Ecto neural progenitor cell (in vitro differentiated cells): Measurements from ENCODE around the gene PLEKHH1.
"Not testable (repeated sequence)": the region's sequence is repeated elsewhere in the genome, so short reads cannot be mapped to it uniquely, and the experiment has no call there.

Experiments used
- DNase-seq: peaks from one replicate; pipeline ENCODE4 v3.0.0-alpha.2; 2018; ENCODE audit warnings: low spot score

PLEKHH1 gene

GRCh38 chr14:67533754-67534085 lies 630 bp downstream of the PLEKHH1 start:
- DNase-seq = no peak

GRCh38 chr14:67536087-67536486 lies 3.0 kb downstream of the PLEKHH1 start:
- DNase-seq = no peak

DNA sequence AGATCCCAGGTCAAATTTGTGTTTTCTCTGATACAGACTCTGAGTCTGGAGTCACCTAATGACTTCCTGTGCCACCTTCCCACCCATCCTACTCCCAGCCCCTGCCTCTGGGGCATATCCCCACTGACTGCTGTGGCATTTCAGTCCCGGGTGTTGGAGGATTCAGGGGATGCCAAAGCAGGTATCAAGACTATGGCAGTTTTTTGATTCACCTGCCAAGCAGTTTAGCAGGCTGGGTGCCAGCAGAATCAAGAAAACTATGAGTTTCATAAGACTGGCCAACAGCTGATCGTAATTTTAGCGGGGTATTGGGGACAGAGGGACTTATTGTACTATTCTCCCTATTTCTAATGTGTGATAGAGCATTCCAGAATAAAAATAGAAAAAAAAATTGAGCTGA lies 4.6 kb downstream of the PLEKHH1 start:
- no peak for DNase-seq

- no peak for DNase-seq
These were observed 5.4 kb downstream of the PLEKHH1 start for GRCh38 chr14:67538501-67538900.

DNA sequence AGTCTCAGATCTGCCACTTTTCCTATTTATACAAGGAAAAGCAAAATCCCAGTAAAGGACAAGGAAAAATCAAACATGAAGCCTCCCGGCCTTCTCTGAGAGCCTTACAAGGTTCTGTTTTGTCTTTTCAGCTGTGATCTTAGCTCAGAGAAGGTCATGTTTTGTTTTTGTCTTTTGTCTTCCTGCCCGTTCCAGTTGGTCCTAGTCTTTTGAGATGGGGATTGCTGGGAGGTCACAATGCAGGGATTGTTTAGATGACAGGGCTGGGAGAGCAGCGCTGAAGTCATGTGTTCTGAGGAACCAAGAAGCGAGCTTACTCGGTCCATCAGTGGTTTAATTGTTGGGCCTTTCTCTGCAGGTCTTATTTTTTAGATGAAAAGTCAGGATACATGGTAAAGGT lies 6.0 kb downstream of the PLEKHH1 start:
- peak; percentile 54 for DNase-seq

DNA sequence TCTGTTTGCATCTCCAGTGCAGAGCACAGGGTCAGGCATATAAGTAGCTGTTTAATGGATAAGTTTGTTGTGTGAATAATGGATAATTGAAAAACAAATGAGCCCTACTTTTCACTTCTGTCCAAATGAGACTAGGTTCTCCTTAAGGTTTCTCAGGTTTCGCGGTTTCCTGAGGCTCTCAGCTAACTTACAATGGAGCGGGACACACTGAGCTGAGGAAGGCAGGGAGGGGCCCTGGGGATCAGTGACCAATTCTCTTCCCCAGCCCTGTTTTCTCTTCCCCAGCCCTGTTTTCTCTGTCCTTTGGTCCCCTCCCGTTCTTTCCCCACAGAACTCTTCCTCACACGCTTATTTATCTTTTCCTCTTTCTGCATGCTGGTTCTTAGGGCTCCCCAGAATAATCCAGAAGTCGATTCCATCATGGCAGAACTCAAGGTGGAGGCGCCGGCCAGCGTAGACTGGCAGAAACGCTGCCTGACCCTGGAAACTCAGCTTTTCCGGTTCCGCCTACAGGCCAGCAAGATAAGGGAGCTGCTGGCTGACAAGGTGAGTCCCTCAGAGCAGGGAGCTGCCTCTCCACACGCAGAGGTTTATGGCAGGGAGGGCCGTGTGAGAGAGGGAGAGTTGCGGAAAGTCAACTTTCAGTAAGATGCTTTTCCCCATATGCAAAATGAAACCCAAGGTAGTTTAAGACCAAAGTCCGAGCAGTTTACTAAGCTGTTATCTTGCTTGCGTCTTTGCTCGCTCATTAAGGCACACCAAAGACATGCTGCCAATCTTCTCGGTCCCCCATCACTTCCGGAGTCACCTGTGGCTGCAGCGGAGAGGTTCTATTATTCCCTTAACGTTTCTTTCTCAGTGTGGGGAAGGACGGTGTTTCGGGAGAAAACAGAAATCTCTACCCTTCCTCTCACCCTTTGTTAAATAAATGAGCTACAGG lies 8.6 kb downstream of the PLEKHH1 start:
- no peak for DNase-seq

DNA sequence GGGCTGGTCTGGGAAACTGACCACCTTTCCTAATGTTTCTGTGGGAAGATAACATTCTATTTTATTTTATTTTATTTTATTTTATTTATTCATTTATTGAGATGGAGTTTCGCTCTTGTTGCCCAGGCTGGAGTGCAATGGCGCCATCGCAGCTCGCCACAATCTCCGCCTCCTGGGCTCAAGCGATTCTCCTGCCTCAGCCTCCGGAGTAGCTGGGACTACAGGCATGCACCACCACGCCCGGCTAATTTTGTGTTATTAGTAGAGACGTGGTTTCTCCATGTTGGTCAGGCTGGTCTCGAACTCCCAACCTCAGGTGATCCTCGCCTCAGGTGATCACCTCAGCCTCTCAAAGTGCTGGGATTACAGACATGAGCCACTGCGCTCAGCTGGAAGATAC lies 9.5 kb downstream of the PLEKHH1 start:
- not testable (repeated sequence) for DNase-seq

DNA sequence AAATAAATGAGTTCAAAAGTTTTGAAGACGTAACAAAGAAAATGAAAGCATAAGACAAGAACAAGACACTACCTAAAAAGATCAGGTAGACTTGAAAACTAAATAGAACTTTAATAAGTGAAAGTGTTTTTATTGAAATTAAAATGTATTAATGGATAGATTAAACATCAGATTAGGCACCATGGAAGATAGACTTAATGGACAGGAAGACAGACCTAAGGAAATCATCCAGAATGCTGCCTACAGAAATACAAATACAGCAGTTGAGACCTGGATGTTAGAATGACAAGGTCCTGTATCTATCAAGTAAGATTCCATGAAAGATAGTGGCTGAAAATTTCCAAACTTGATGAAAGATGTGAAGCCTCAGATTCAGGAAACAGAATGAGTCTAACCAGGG lies 11.5 kb downstream of the PLEKHH1 start:
- DNase-seq = no peak

DNA sequence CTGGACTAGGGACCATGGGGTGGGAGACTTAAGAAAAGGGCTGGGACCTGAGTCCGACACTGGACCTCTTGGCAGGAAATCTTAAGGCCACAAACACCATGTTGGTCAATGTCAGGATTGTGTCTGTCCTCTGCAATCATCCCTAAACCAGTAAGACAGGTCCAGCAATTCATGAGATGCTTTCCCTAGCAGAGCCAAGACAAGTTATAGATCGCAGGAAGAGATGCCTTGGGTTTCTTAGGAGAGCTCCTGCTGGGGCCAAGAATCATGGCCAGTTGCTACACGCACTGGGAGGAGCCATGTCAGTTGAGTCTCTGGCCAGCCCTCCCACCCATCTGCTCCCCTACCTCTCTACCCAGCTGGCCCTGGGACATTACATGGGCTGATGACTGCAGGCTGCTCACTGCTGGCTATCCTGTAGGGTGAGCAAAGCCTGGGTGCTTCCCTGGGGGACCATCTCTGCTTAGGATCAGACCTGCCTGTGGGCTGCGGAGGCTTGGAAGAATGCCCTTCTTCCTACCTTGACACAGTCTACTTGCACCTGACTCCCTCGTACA lies 14.2 kb downstream of the PLEKHH1 start:
- DNase-seq = no peak

DNA sequence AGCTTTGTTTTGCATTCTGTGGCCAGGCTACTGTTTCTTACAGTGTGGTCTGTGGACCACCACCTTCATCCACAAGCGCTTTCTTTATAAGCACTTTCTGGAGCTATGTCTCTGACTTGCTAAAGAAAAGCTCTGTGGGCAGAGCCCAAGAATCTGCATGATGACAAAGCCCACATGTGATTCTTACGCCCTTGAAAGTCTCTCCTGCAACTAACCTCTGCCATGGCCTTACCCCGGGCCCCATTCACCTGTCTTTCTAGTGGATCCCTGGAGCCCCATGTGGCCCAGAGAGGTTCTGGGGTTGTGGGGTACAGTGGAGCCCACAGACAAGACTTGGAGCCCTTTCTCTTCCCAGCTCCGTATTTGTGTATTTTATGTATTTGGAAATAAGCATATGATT lies 16.6 kb downstream of the PLEKHH1 start:
- DNase-seq = no peak

DNA sequence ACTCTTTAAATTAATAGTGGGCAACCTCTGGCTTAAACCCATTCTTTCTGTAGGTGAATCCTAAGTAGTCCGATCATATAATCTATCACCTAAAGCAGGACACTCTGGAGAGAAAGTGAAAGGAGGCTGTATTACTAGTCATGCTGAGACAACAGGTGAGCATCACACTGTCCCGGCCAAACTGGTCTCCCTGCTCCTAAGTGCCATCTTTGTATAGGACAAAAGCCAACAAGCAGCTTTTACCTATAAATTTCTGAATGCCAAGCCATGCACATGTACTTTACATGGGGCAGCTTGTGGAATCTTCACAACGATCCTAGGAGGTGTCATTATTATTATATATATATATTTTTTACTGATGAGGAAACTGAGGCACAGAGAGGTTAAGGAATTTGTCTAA lies 18.0 kb downstream of the PLEKHH1 start:
- DNase-seq = no peak

- DNase-seq = no peak
These were observed 18.9 kb downstream of the PLEKHH1 start for GRCh38 chr14:67551940-67552339.

DNA sequence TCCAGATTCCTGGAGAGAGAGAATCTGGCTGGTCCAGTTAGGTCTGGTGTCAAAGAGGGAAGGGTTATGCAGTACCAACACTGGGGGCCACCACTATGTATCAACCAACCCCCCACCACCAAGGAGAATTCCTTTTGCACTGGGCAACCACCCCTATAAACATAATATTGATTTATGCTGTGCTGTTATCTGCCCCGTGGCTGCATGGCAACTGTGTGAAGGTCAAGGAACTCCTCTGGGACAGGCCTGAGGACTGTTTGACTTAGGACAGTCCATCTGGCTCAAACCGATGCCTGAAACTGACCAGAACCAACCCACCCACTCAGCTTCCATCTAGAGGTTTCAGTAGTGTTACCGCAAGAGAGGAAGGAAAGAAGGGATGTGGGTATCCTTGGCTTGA lies 20.5 kb downstream of the PLEKHH1 start:
- DNase-seq = no peak

- DNase-seq = no peak
These were observed 21.3 kb downstream of the PLEKHH1 start for GRCh38 chr14:67554341-67554740.

DNA sequence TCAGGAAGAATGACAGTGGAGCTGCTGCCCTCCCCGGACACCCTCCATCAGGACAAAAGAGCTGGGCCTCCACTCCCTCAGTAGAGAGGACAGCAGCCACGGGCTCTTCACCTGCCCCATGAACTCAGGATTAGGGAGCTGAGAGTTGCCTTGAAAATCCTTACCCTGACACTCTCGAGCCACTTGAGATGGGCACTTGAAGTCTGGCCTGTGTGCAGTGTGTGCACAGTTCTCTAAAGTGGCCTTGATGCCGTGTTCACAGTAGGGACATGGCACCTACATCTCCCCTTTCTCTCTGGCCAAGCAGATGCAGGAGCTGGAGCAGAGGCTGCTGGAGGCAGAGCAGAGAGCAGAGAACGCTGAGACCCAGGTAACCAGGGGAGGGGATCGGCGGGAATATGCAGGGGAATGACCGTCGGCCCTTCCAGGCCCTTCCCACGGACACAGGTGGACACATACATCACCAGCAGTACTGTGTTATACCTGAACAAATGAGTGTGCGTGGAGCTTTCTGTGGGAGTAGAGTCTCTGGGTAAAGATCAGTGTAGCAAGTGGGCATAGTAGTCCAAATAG lies 22.5 kb downstream of the PLEKHH1 start:
- DNase-seq = no peak

DNA sequence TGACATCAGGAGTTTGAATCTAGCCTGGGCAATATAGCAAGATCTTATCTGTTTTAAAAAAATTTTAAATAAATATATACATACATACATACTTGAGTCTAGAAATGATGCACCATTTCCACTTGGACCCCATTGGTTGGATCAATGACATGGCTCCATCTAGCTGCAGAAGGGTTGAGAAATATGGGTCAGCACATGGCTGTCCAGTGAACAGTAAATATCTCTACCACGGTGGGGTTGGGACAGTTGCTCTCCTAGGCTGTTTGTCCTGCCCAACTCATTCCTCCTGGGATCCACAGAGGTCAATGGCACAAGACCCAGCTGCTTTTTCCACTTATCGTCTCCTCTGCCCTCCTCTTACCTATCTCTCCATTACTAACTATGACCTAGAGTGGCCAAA lies 23.6 kb downstream of the PLEKHH1 start:
- no peak for DNase-seq

DNA sequence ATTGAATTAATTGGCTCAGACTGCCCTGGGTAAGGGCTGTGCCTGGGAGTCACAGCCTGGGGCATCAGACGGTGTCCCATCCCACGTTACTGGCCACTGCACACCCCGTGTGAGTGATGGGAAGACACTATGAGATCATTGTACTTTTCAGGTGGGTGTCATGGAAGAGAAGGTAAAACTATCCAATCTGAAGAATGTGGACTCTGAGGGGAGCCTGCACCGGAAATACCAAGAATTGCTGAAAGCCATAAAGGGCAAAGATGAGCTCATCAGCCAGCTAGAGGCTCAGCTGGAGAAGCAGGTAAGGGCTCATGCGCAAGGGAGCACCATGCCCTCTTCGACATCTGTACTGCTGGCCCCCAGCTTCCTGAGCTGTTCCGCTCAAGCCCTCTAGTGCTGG lies 24.0 kb downstream of the PLEKHH1 start:
- DNase-seq = no peak

DNA sequence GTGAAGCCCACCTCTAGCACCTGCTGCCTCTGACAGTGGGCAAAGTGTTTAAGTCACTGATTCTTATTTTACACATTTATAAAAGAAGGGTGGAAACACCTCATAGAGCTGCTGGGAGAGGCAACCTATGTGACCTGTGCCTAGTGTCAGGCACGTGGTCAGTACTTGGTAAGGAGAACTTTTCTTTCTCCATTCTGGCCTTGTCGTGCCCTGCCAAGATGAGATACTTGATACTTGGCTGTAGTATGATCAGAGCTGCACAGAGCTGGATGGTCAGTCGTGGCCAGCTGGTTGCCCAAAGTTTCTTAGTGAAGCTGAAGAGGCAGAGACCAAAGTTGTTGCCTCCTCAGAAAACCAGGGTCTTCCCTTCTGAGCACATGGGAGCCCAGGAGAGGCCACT lies 24.6 kb downstream of the PLEKHH1 start:
- DNase-seq = no peak

DNA sequence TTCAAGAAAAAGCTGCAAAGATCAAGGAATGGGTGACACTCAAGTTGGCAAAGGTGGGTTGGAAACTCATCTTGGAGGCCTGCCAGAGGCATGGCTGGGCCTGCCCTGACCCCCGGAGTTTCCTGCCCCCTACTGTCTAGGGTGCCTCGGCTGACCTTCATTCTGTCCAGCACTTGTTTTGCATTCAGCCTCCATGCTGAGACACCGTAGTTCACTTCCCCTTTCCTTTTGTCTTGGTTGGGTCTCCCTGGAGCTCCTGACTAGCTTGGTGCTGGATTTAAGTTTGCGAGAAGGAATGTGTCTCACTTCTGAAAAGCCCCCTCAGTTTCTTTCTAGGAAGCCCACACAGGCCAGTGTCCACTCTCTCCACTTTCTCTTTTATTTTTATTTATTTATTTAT lies 26.5 kb downstream of the PLEKHH1 start:
- no peak for DNase-seq

GRCh38 chr14:67562025-67562775 lies 29.1 kb downstream of the PLEKHH1 start:
- no peak for DNase-seq

DNA sequence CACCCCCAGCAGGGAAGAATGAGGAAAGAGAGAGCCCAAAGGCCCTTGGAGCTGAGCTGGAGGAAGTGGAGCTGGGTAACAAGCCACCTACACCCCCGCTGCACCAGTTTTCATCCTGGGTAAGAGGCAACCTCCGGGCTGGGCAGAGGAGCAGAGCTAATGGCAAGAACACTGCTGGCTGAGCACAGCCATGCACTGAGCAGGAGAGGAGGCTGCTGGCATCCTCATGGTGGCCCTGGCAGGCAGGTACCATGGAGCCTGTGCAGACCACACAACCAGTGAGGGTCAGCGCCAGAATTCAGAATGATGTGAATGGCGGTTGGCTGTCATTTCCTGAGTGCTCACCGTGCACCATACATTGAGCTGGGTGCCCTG lies 29.7 kb downstream of the PLEKHH1 start:
- DNase-seq = no peak

- no peak for DNase-seq
These were observed 31.1 kb downstream of the PLEKHH1 start for GRCh38 chr14:67564236-67564635.

DNA sequence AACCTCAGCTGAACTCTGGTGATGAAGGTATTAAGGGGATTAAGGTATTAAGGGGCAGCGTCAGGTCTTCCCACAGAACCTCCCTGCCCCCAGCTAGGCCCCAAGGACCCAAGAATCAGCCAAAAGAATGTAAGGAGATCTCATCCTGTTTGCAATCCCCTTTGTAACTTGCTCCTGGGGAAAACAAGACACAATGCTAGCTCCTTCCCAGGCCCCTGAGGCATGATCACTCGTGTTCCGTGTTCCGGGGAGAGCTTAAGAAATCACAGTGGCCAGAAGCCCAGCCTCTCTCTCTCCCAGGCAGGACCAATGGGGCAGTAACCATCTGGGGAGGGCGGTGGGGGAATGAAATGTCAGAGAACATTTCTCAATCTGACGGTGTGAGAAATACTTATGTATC lies 33.8 kb downstream of the PLEKHH1 start:
- peak; percentile 55 for DNase-seq
